HG03457 (cell line): ENCODE results near the gene TMEM40.
"Not testable (repeated sequence)": the region's sequence is repeated elsewhere in the genome, so short reads cannot be mapped to it uniquely, and the experiment has no call there.

Experiments
- ATAC-seq: cut with Tn5 transposase; IDR thresholded peaks from one replicate; pipeline ENCODE4 v1.9.1; 2021; ENCODE audit warnings: moderate number of reproducible peaks; ENCODE audit not compliant: unreplicated experiment

TMEM40 gene

DNA sequence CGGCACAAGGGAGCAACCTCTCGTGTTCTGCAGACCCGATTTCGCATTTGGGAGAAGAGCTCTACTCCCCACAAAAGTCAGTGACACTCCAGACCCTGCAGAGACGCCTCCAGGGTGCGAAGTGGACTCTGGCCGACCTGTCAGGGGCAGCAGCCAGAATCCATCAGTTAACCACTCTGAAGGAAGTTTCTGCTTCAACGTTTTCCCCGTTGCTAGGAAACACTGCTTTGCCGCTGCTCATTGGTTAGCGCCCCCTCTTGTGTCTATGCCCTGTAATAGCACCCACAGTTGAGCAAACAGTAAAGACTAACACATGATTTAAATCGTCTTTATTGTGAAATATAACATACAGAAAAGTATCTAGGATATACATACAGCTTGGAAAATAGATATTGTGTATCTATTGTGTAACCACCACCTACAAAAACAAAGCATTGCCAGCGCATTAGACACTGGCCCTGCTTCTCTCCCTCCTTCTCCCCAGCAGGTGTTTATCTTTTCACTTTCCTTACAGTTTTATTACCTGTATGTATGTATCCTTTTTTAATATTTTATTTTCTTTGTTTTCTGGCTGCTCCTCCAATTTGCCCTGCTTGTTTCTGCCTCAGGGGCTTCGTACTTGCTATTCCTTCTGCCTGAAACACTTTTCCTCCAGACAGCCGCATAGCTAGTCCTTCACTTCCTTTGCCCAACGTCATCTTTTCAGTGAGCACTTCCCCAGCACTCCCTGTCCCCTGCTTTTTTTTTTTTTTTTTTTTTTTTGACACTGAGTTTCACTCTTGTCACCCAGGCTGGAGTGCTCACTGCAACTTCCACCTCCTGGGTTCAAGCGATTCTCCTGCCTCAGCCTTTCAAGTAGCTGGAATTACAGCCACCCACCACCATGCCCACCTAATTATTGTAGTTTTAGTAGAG lies 38.8 kb downstream of the TMEM40 start:
- ATAC-seq: peak; percentile 90

- no peak for ATAC-seq
Observed at GRCh38 chr3:12719541-12719940, 39.5 kb downstream of the TMEM40 start.

- ATAC-seq: no peak
Observed at GRCh38 chr3:12716605-12717151, 42.4 kb downstream of the TMEM40 start.

- no peak for ATAC-seq
Observed at GRCh38 chr3:12714278-12714677, 44.8 kb downstream of the TMEM40 start.

GRCh38 chr3:12710062-12710461 lies 49.0 kb downstream of the TMEM40 start:
- ATAC-seq: no peak

DNA sequence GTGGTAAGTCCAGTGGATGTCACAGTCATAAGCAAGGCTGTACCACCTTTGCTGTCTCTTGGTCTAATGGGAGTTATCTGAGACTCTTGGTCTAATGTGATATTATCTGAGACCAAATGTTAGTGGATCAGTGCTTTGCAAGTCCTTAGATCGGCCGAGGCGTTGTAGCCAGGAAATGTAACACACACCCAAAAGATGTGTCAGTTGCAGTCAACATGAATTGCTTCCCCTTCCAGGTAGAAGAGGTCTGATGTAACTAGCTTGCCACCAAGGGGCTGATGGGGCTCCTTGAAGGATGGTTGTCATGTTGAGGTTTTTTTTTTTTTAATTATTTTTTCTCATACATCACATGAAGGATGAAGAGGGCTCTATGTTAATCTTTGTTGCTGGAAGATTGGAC lies 49.7 kb downstream of the TMEM40 start:
- ATAC-seq: no peak

- no peak for ATAC-seq
Observed at GRCh38 chr3:12708584-12709192, 50.4 kb downstream of the TMEM40 start.

DNA sequence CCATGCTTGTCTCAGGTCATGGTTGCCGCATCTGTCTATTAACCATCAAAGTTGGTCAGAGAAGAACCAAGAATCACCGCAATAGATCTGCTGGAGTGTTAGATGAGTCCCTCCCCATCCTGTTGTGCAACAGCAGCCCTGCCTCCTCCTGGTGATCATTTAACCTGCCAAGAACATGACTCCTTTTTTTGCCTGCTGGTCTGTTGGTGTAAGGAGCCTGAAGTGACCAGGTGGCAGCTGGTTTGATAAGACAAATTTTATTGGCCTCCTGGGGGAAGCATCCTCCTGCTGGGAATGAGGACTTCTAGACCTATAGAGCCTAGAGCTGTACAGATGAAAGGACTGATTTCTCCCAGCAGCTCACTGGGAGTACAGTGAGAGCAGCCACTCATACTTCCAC lies 51.6 kb downstream of the TMEM40 start:
- ATAC-seq: no peak

- no peak for ATAC-seq
Observed at GRCh38 chr3:12706504-12707253, 52.4 kb downstream of the TMEM40 start.

DNA sequence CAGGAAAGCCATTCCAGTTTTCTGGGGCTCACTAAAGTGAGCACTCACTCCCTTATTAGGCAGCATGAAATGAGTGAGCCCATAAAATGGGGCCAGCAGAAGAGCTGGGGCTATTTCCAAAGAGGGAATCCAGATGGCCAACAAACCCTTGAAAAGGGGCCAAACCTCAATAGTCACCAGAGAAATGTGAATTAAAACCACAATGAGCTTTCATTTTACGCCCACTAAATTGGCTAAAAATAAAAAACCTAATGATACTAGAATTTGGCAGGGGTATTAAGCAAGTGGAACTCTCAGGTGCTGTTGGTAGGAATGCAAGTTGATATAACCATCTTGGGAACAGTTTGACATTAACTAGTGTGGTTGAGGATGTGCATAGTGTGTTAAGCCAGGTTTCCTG lies 53.1 kb downstream of the TMEM40 start:
- no peak for ATAC-seq

- no peak for ATAC-seq
Observed at GRCh38 chr3:12705374-12705926, 53.6 kb downstream of the TMEM40 start.

GRCh38 chr3:12702501-12702900 lies 56.6 kb downstream of the TMEM40 start:
- no peak for ATAC-seq

DNA sequence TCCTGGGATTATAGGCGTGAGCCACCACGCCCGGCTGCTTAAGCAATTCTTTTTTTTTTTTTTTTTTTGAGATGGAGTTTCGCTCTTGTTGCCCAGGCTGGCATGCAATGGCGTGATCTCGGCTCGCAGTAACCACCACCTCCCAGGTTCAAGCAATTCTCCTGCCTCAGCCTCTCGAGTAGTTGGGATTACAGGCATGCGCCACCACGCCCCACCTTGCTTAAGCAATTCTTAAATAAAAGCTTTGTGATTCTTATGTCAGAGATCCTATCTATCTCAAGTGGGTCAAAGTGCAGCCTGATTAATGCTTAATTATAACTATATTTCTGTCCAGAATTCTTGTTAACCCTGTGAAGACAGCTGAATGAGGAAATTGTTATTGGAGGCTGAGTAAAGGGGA lies 57.5 kb downstream of the TMEM40 start:
- ATAC-seq: not testable (repeated sequence)

DNA sequence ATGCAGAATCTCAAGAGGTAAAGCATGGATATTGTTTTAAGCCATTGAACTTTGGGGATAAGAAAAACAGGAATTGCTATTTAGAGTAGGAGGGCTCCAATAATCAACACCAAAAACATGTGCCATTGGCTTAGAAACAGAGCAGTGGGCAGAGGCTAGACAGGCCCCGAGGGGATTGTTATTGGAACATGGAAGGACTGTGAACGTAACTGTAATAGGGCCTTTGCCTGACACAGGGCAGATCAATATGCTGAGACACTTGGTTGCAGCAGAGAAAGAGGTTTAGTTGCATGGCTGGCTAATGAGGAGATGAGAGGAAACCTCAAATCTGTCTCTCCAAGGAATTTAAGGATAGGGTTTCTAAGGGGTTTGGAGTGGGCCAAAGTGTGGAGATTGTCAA lies 58.3 kb downstream of the TMEM40 start:
- no peak for ATAC-seq

DNA sequence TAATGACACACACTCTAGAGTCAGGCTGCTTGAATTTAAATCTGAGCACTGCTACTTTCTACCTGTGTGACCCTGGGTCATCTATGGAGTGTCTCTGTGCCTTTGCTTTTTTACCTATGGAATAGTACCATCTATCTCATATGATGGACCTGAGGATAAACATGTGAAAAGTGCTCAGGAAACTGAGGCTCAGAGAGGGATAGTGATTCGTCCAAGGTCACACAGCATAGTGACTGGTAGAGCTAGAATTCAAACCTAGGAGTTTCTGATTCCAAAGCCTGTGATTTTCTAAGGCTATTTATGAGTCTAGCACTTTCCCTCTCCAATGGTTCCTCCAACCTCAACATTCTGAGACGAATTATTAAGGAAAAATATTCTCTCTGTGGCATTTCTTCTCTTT lies 63.1 kb downstream of the TMEM40 start:
- no peak for ATAC-seq

DNA sequence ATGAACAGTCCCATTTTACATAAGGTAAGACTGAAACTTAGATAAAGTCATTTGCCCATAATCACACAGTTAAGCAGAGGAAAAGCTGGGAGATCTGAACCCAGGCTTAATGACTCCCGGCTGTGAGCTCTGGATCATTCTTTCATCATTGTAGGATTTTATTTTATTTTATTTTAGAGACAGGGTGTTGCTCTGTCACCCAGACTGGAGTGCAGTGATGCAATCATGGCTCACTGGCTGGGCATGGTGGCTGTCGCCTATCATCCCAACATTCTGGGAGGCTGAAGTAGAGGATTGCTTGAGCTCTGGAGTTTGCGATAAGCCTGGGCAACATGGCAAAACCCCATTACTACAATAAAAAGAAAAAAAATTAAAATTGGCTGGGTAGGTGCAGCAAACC lies 63.9 kb downstream of the TMEM40 start:
- ATAC-seq: no peak

DNA sequence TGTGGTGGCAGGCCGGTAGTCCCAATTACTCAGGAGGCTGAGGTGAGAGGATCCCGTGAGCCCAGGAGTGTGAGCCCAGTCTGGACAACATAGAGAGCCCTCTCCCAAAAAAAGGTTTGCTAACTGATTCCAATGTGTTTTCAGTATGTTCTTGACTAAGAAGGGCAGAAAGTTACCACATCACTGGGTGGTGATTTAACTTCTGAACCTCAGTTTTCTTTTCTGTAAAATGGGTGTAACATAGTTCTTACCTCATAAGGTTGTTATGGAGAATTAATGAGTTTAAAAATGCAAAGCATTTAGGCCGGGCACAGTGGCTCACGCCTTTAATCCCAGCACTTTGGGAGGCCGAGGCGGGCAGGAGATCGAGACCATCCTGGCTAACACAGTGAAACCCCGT lies 66.6 kb downstream of the TMEM40 start:
- ATAC-seq: no peak

GRCh38 chr3:12689997-12690711 lies 68.9 kb downstream of the TMEM40 start:
- no peak for ATAC-seq

- ATAC-seq: no peak
Observed at GRCh38 chr3:12687948-12688347, 71.1 kb downstream of the TMEM40 start.

- no peak for ATAC-seq
Observed at GRCh38 chr3:12686096-12686495, 73.0 kb downstream of the TMEM40 start.
